ENCODE data around the gene TRNAU1AP.
"Not testable (repeated sequence)": the region's sequence is repeated elsewhere in the genome, so short reads cannot be mapped to it uniquely, and the experiment has no call there.

Gene TRNAU1AP

GRCh38 chr1:28526886-28527285, 26.0 kb upstream of the TRNAU1AP start:
- H3K36me3 ChIP-seq (ENCODE audit: control insufficient read depth, insufficient read depth, low read length) = peaks cover 17% of the 10 kb centered on the region

GRCh38 chr1:28530456-28530855, 22.4 kb upstream of the TRNAU1AP start:
- Histone ChIP-seq H3K4me3 (ENCODE audit: low read depth, low read length) (no peak overlapping the region), H3K4me1 (ENCODE audit: control insufficient read depth, insufficient read depth, low read length) (no peaks in the 10 kb centered on the region), H3K36me3 (ENCODE audit: control insufficient read depth, insufficient read depth, low read length) (peaks cover 34% of the 10 kb centered on the region), H3K9me3 (ENCODE audit: control insufficient read depth, insufficient read depth, low read length) (no peaks in the 10 kb centered on the region), H3K9ac (ENCODE audit: low read depth, low read length) (no peak overlapping the region), H3K27me3 (ENCODE audit: control insufficient read depth, insufficient read depth, low read length) (no peaks in the 10 kb centered on the region)

More at GRCh38 chr1:28526886-28527285, 26.0 kb upstream of the TRNAU1AP start:
- Histone ChIP-seq H3K27me3 (ENCODE audit: control insufficient read depth, insufficient read depth, low read length) (no peaks in the 10 kb centered on the region), H3K9me3 (ENCODE audit: control insufficient read depth, insufficient read depth, low read length) (no peaks in the 10 kb centered on the region), H3K9ac (ENCODE audit: low read depth, low read length) (no peak overlapping the region), H3K4me1 (ENCODE audit: control insufficient read depth, insufficient read depth, low read length) (peaks cover 1% of the 10 kb centered on the region), H3K4me3 (ENCODE audit: low read depth, low read length) (no peak overlapping the region)

GRCh38 chr1:28534671-28535070, 18.2 kb upstream of the TRNAU1AP start:
- Histone ChIP-seq H3K9me3 (ENCODE audit: control insufficient read depth, insufficient read depth, low read length) (no peaks in the 10 kb centered on the region), H3K27me3 (ENCODE audit: control insufficient read depth, insufficient read depth, low read length) (no peaks in the 10 kb centered on the region), H3K4me3 (ENCODE audit: low read depth, low read length) (no peak overlapping the region), H3K9ac (ENCODE audit: low read depth, low read length) (no peak overlapping the region), H3K36me3 (ENCODE audit: control insufficient read depth, insufficient read depth, low read length) (peaks cover 59% of the 10 kb centered on the region), H3K4me1 (ENCODE audit: control insufficient read depth, insufficient read depth, low read length) (no peaks in the 10 kb centered on the region)

- H3K36me3 ChIP-seq (ENCODE audit: control insufficient read depth, insufficient read depth, low read length) = peaks cover 55% of the 10 kb centered on the region
- no peak overlapping the region for H3K9ac ChIP-seq (ENCODE audit: low read depth, low read length)
- H3K4me1 ChIP-seq (ENCODE audit: control insufficient read depth, insufficient read depth, low read length) = no peaks in the 10 kb centered on the region
- H3K4me3 ChIP-seq (ENCODE audit: low read depth, low read length) = no peak overlapping the region
- H3K27me3 ChIP-seq (ENCODE audit: control insufficient read depth, insufficient read depth, low read length) = no peaks in the 10 kb centered on the region
- no peaks in the 10 kb centered on the region for H3K9me3 ChIP-seq (ENCODE audit: control insufficient read depth, insufficient read depth, low read length)
These were observed 17.7 kb upstream of the TRNAU1AP start for GRCh38 chr1:28535180-28535579.

- no peaks in the 10 kb centered on the region for H3K4me1 ChIP-seq (ENCODE audit: control insufficient read depth, insufficient read depth, low read length)
- no peaks in the 10 kb centered on the region for H3K9me3 ChIP-seq (ENCODE audit: control insufficient read depth, insufficient read depth, low read length)
- H3K36me3 ChIP-seq (ENCODE audit: control insufficient read depth, insufficient read depth, low read length) = peaks cover 40% of the 10 kb centered on the region
- no peak overlapping the region for H3K4me3 ChIP-seq (ENCODE audit: low read depth, low read length)
- no peak overlapping the region for H3K9ac ChIP-seq (ENCODE audit: low read depth, low read length)
- no peaks in the 10 kb centered on the region for H3K27me3 ChIP-seq (ENCODE audit: control insufficient read depth, insufficient read depth, low read length)
These were observed 15.3 kb upstream of the TRNAU1AP start for GRCh38 chr1:28537457-28538199.

DNA sequence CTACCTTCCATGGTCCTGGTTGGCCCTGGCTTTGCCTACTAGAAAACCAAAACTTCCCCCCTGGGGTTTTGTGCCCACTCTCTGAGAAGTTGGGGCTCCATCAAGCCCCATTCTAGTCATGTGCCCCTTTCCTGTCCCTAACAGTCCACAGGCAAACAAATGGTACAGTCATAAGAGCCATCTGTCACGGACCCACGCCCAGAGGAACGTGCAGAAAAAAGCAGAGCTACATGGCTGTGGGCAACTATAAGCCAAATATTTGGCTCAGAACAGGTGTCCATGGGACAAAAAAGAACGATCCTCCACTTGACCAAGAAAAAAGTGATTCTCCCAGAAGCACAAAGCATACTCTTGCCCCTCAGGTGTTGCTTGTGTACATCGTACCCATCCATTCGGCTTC, 14.6 kb upstream of the TRNAU1AP start:
- Histone ChIP-seq H3K9ac (ENCODE audit: low read depth, low read length) (no peak overlapping the region), H3K4me3 (ENCODE audit: low read depth, low read length) (no peak overlapping the region), H3K4me1 (ENCODE audit: control insufficient read depth, insufficient read depth, low read length) (no peaks in the 10 kb centered on the region), H3K36me3 (ENCODE audit: control insufficient read depth, insufficient read depth, low read length) (peaks cover 37% of the 10 kb centered on the region), H3K27me3 (ENCODE audit: control insufficient read depth, insufficient read depth, low read length) (no peaks in the 10 kb centered on the region), H3K9me3 (ENCODE audit: control insufficient read depth, insufficient read depth, low read length) (no peaks in the 10 kb centered on the region)

DNA sequence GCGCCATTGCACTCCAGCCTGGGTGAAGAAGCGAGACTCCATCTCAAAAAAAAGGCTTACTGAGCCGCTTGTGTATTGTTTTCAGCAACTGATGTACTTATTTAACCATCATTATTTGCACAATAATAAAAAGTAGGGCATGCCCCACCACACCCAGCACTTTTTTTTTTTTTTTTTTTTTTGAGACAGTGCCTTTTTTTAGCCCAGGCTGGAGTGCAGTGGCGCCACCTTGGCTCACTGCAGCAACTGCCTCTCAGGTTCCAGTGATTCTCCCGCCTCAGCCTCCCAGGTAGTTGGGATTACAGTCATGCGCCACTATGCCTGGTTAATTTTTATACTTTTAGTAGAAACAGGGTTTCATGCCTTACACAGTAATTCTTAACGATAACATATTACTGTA, 12.2 kb upstream of the TRNAU1AP start:
- peaks cover 27% of the 10 kb centered on the region for H3K36me3 ChIP-seq (ENCODE audit: control insufficient read depth, insufficient read depth, low read length)
- H3K27me3 ChIP-seq (ENCODE audit: control insufficient read depth, insufficient read depth, low read length) = no peaks in the 10 kb centered on the region
- no peak overlapping the region for H3K9ac ChIP-seq (ENCODE audit: low read depth, low read length)
- no peaks in the 10 kb centered on the region for H3K9me3 ChIP-seq (ENCODE audit: control insufficient read depth, insufficient read depth, low read length)
- H3K4me1 ChIP-seq (ENCODE audit: control insufficient read depth, insufficient read depth, low read length) = no peaks in the 10 kb centered on the region
- no peak overlapping the region for H3K4me3 ChIP-seq (ENCODE audit: low read depth, low read length)

DNA sequence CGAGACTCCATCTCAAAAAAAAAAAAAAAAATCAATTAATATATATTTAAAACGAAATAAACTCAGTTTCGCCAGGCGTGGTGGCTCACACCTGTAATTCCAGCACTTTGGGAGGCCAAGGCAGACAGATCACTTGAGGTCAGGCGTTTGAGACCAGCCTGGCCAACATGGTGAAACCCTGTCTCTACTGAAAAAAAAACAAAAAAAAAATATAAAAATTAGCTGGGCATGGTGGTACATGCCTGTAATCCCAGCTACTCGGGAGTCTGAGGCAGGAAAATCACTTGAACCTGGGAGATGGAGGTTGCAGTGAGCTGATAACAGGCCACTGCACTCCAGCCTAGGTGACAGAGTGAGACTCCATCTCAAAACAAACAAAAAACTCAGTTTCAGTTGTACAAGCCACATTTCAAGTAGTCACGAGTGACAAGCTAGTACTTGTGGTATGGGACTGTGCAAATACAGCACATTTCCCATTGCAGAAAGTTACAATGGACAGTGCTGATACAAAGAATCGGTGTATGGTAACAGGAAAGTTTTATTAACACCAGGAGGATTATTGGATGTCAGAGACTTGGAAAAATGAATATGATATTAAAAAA, 11.4 kb upstream of the TRNAU1AP start:
- H3K36me3 ChIP-seq (ENCODE audit: control insufficient read depth, insufficient read depth, low read length) = peaks cover 18% of the 10 kb centered on the region
- H3K4me1 ChIP-seq (ENCODE audit: control insufficient read depth, insufficient read depth, low read length); H3K27me3 ChIP-seq (ENCODE audit: control insufficient read depth, insufficient read depth, low read length); H3K4me3 ChIP-seq (ENCODE audit: low read depth, low read length); H3K9me3 ChIP-seq (ENCODE audit: control insufficient read depth, insufficient read depth, low read length); H3K9ac ChIP-seq (ENCODE audit: low read depth, low read length): not testable (repeated sequence)

GRCh38 chr1:28545246-28545628, 7.6 kb upstream of the TRNAU1AP start:
- no peak overlapping the region for H3K9ac ChIP-seq (ENCODE audit: low read depth, low read length)
- H3K4me1 ChIP-seq (ENCODE audit: control insufficient read depth, insufficient read depth, low read length) = no peaks in the 10 kb centered on the region
- no peaks in the 10 kb centered on the region for H3K27me3 ChIP-seq (ENCODE audit: control insufficient read depth, insufficient read depth, low read length)
- H3K4me3 ChIP-seq (ENCODE audit: low read depth, low read length) = no peak overlapping the region
- no peaks in the 10 kb centered on the region for H3K9me3 ChIP-seq (ENCODE audit: control insufficient read depth, insufficient read depth, low read length)
- H3K36me3 ChIP-seq (ENCODE audit: control insufficient read depth, insufficient read depth, low read length) = no peaks in the 10 kb centered on the region

DNA sequence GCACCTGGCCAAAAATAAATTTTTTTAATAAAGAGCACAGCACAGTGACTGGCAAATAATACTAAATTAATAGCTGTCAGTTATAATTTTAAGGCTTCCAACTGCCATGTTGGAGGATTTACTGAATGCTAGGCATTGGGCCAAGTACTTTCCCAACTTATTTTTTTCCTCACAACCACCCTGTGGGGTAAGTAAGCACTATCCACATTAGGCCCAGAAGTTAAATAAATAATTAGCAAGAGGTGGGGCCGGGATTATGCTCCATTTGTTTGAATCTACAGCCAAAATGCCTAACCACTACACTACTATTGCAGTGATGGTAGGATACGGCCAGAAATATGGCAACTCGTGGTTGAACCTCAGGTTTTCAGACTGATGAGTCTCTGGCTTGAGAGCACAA, 4.6 kb upstream of the TRNAU1AP start:
- H3K36me3 ChIP-seq (ENCODE audit: control insufficient read depth, insufficient read depth, low read length) = no peaks in the 10 kb centered on the region
- H3K4me1 ChIP-seq (ENCODE audit: control insufficient read depth, insufficient read depth, low read length) = no peaks in the 10 kb centered on the region
- H3K9ac ChIP-seq (ENCODE audit: low read depth, low read length) = no peak overlapping the region
- no peaks in the 10 kb centered on the region for H3K9me3 ChIP-seq (ENCODE audit: control insufficient read depth, insufficient read depth, low read length)
- no peak overlapping the region for H3K4me3 ChIP-seq (ENCODE audit: low read depth, low read length)
- H3K27me3 ChIP-seq (ENCODE audit: control insufficient read depth, insufficient read depth, low read length) = no peaks in the 10 kb centered on the region

- Histone ChIP-seq H3K36me3 (ENCODE audit: control insufficient read depth, insufficient read depth, low read length) (no peaks in the 10 kb centered on the region), H3K9me3 (ENCODE audit: control insufficient read depth, insufficient read depth, low read length) (no peaks in the 10 kb centered on the region), H3K4me1 (ENCODE audit: control insufficient read depth, insufficient read depth, low read length) (no peaks in the 10 kb centered on the region), H3K27me3 (ENCODE audit: control insufficient read depth, insufficient read depth, low read length) (no peaks in the 10 kb centered on the region), H3K9ac (ENCODE audit: low read depth, low read length) (no peak overlapping the region), H3K4me3 (ENCODE audit: low read depth, low read length) (no peak overlapping the region)
These were observed 1.5 kb upstream of the TRNAU1AP start for GRCh38 chr1:28551381-28551780.

GRCh38 chr1:28560886-28561285, 8.0 kb downstream of the TRNAU1AP start:
- H3K4me1 ChIP-seq (ENCODE audit: control insufficient read depth, insufficient read depth, low read length) = no peaks in the 10 kb centered on the region
- no peak overlapping the region for H3K4me3 ChIP-seq (ENCODE audit: low read depth, low read length)
- peaks cover 20% of the 10 kb centered on the region for H3K36me3 ChIP-seq (ENCODE audit: control insufficient read depth, insufficient read depth, low read length)
- H3K9ac ChIP-seq (ENCODE audit: low read depth, low read length) = no peak overlapping the region
- H3K9me3 ChIP-seq (ENCODE audit: control insufficient read depth, insufficient read depth, low read length) = no peaks in the 10 kb centered on the region
- no peaks in the 10 kb centered on the region for H3K27me3 ChIP-seq (ENCODE audit: control insufficient read depth, insufficient read depth, low read length)

All from iPS-15b (cell line).